Endometrial microvascular endothelial cells (primary cell): ENCODE measurements around the gene KLK13. TPM values are rescaled to one million over a fixed set of nuclear protein-coding genes. Genes with fewer than 3 reads are reported as not detected.

Experiments used
- in situ Hi-C: cut with HindIII; loops from 2 replicates; pipeline ENCODE4 v1.10.0; 2017; ENCODE audit warnings: low sequenced_read_pairs, low pct_unique_long_range_greater_than_20kb; ENCODE audit errors: inconsistent ontology term
- total RNA-seq: library from RNA; depleted of rRNA; stranded (reverse); fragments of >200 nt; gene quantifications from one replicate; pipeline ENCODE4 v1.2.3, GENCODE V29; 2015; ENCODE audit errors: inconsistent ontology term

Gene KLK13
- total RNA-seq, 1 donor from 2014 or later = not detected

DNA sequence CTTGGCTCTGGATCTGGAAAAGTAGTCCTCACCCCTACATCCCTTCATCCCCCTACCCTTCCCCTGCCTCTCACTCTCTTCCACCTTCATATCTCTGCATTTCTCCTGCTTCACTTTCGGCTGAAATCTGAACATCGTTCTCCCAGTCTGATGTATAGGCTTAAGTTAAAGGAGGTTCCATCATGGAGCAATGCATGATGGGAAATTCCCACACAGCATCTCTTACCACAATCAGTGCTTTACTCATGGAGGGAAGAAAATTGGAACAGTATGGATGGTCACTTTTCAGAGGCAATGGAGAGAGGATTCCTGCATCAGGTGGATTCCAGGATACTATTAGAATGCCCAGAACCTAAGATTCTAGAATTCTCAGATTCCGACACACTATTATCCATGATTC, 57.4 kb downstream of the KLK13 start:
- in situ Hi-C loops = no loop called here

DNA sequence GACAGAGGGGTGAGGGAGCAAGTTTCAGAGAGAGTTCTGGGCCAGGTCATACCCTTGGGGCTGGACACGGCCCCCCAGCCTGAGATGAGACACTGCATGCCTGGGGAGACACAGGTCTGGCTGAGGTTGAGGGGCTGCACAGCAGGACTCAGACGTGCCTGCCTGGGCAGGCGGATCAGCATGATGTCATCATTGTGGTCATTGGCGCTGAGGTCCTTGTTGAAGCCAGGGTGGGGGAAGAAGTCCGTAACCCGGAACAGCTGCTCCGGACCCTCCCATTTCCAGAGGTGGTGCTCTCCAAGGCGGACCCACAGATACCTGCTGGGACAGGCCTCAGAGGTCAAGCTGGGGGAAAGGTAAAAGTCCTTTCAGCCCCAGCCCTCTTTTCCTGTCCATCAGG, 58.5 kb downstream of the KLK13 start:
- in situ Hi-C loops = no loop called here

Other genes with a start within 250 kb of the KLK13 start
- not detected for gene KLK1, start 241.3 kb downstream of the KLK13 start, total RNA-seq
- gene KLK15, start 231.5 kb downstream of the KLK13 start, total RNA-seq = not detected
- not detected for gene KLK3, start 210.2 kb downstream of the KLK13 start, total RNA-seq
- gene KLK2, start 191.7 kb downstream of the KLK13 start, total RNA-seq = not detected
- gene KLK4, start 153.7 kb downstream of the KLK13 start, total RNA-seq = not detected
- gene KLK5, start 112.1 kb downstream of the KLK13 start, total RNA-seq = not detected
- gene KLK6, start 95.5 kb downstream of the KLK13 start, total RNA-seq = not detected
- gene KLK7, start 81.2 kb downstream of the KLK13 start, total RNA-seq = not detected
- not detected for gene KLK8, start 63.5 kb downstream of the KLK13 start, total RNA-seq
- not detected for gene KLK10, start 45.4 kb downstream of the KLK13 start, total RNA-seq
- not detected for gene KLK11, start 38.5 kb downstream of the KLK13 start, total RNA-seq
- gene KLK12, start 30.1 kb downstream of the KLK13 start, total RNA-seq = not detected
- gene KLK14, start 17.8 kb upstream of the KLK13 start, total RNA-seq = not detected
- gene CTU1, start 43.3 kb upstream of the KLK13 start, total RNA-seq = 21.6 TPM
- gene SIGLEC9, start 59.8 kb upstream of the KLK13 start, total RNA-seq = not detected
- not detected for gene SIGLEC7, start 77.2 kb upstream of the KLK13 start, total RNA-seq
- not detected for gene CD33, start 160.0 kb upstream of the KLK13 start, total RNA-seq
- gene SIGLECL1, start 186.0 kb upstream of the KLK13 start, total RNA-seq = not detected
- not detected for gene IGLON5, start 246.6 kb upstream of the KLK13 start, total RNA-seq